Prostate gland (tissue), 2 donors: Measurements from ENCODE around the gene SERPINE2.

Experiments used
- CTCF ChIP-seq, 4 experiments: fragments of 200-600 bp in 2 of 4; fragments of 450-650 bp in 2 of 4; sonication (generic) in 2 of 4; IDR thresholded peaks; 1 replicate in 3 of 4; 2 replicates in 1 of 4; pipeline ENCODE4 v1.5.1; 2016 to 2019; ENCODE audit warnings: antibody characterized with exemption in 4 of 4, mild to moderate bottlenecking in 2 of 4, moderate library complexity in 2 of 4
- POLR2AphosphoS5 ChIP-seq: sonication (generic); formaldehyde crosslinking; IDR thresholded peaks from one replicate; pipeline ENCODE4 v1.6.1; 2017; ENCODE audit warnings: antibody characterized with exemption

- no peak for TF ChIP-seq CTCF (IDR thresholded peaks at IDR 0.05)
- no peak for TF ChIP-seq POLR2AphosphoS5
These were observed 24.2 kb upstream of the SERPINE2 start for GRCh38 chr2:224063298-224063648.
